OCI-LY3 (cell line): ENCODE results near the gene LRRC8D.

Experiments used
- H2AFZ ChIP-seq: fragments of 200-600, 300-600 bp; shearing (Covaris generic); 2 replicates; pipeline ENCODE4 v1.6.0; 2014; ENCODE audit warnings: antibody characterized with exemption, low read depth, low read length
- H3K27ac ChIP-seq: fragments of 200-600, 300-600 bp; sonication (generic); 2 replicates; pipeline ENCODE4 v1.5.1; 2014; ENCODE audit warnings: mild to moderate bottlenecking, low read length, moderate library complexity, mixed read lengths
- H3K27me3 ChIP-seq: fragments of 200-600, 300-600 bp; sonication (generic); 2 replicates; pipeline ENCODE4 v1.6.1; 2014; ENCODE audit warnings: low read depth, low read length, mixed read lengths
- H3K36me3 ChIP-seq: fragments of 200-600, 300-600 bp; sonication (generic); replicated peaks from 2 replicates; pipeline ENCODE3; 2014; ENCODE audit warnings: low read depth, low read length, mixed read lengths
- H3K4me1 ChIP-seq: fragments of 300-600, 200-600 bp; sonication (generic); 2 replicates; pipeline ENCODE4 v1.6.1; 2014; ENCODE audit warnings: low read length, mixed read lengths
- H3K4me2 ChIP-seq: fragments of 200-600, 300-600 bp; sonication (generic); 2 replicates; pipeline ENCODE4 v1.6.1; 2014; ENCODE audit warnings: low read length, mixed read lengths
- H3K4me3 ChIP-seq: fragments of 300-600, 200-600 bp; sonication (generic); 2 replicates; pipeline ENCODE4 v1.5.1; 2014; ENCODE audit warnings: antibody characterized with exemption, mild to moderate bottlenecking, low read length, moderate library complexity
- H3K79me2 ChIP-seq: fragments of 300-600, 200-600 bp; shearing (Covaris generic); 2 replicates; pipeline ENCODE4 v1.6.1; 2014; ENCODE audit warnings: mild to moderate bottlenecking, low read length, mixed read lengths
- H3K9ac ChIP-seq: fragments of 300-600, 200-600 bp; shearing (Covaris generic); 2 replicates; pipeline ENCODE4 v1.6.0; 2014; ENCODE audit warnings: mild to moderate bottlenecking, low read length, moderate library complexity
- H3K9me3 ChIP-seq: fragments of 200-600, 300-600 bp; shearing (Covaris generic); 2 replicates; pipeline ENCODE4 v1.6.1; 2014; ENCODE audit warnings: low read length, mixed read lengths; ENCODE audit not compliant: insufficient read depth
- H4K20me1 ChIP-seq: fragments of 200-600, 300-600 bp; sonication (generic); 2 replicates; pipeline ENCODE4 v1.6.1; 2016; ENCODE audit warnings: low read length, mixed read lengths; ENCODE audit not compliant: insufficient read depth
- EZH2phosphoT487 ChIP-seq: fragments of 200-600 bp; shearing (Covaris generic); IDR thresholded peaks from 2 replicates; pipeline ENCODE4 v1.6.1; 2018; ENCODE audit warnings: antibody characterized with exemption, mixed run types, low read depth
- TF ChIP-seq, protein P1 (sequence below): fragments of 200-600, 300-600 bp; sonication (generic); IDR thresholded peaks from 2 replicates; pipeline ENCODE4 v1.5.1; 2014; ENCODE audit warnings: antibody characterized with exemption, low read length, low read depth

LRRC8D gene

DNA sequence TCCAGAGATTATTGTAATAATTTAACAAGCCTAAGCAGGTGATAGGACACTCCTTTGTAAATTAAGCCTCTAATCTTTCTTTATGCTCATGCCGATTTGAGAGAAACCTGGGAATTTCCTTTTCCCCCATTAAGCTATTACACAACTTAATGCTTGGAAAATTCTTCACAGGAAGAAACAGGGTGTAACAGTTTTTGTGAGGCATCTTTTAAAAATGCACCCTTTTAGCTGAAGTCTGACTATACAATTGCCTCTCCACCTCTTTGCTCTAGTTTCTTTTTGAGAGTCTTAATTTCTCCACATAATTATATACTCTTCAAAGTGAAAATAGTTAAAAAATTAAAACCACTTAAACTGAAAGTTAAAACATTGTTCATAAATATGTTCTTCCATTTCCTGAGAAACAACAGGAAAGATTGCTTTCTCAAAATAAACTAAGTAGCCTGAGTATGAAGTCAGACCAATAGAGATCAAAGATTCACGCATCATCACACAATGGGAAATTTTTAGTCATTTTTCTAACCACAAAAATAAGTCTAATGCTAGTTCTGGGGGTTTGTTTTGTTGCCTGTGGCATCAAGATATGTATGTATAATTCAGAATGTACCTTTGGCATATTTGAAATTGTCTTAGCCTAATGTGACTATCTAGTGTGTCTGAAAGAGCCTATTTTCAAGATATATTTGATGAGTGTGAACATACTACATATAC, 34.7 kb downstream of the LRRC8D start:
- Histone ChIP-seq H3K79me2 (peaks cover 3% of the 10 kb centered on the region; the same call in 1 of the 2 replicates), H3K4me3 (no peak overlapping the region), H3K9me3 (no peaks in the 10 kb centered on the region), H4K20me1 (peaks cover 9% of the 10 kb centered on the region), H3K9ac (no peak overlapping the region), H3K4me2 (peak overlapping the region; percentile 46), H3K27me3 (no peaks in the 10 kb centered on the region), H2AFZ (no peak overlapping the region), H3K4me1 (peaks cover 18% of the 10 kb centered on the region), H3K36me3 (no peaks in the 10 kb centered on the region), H3K27ac (no peak overlapping the region)
- TF ChIP-seq, protein P1, sequence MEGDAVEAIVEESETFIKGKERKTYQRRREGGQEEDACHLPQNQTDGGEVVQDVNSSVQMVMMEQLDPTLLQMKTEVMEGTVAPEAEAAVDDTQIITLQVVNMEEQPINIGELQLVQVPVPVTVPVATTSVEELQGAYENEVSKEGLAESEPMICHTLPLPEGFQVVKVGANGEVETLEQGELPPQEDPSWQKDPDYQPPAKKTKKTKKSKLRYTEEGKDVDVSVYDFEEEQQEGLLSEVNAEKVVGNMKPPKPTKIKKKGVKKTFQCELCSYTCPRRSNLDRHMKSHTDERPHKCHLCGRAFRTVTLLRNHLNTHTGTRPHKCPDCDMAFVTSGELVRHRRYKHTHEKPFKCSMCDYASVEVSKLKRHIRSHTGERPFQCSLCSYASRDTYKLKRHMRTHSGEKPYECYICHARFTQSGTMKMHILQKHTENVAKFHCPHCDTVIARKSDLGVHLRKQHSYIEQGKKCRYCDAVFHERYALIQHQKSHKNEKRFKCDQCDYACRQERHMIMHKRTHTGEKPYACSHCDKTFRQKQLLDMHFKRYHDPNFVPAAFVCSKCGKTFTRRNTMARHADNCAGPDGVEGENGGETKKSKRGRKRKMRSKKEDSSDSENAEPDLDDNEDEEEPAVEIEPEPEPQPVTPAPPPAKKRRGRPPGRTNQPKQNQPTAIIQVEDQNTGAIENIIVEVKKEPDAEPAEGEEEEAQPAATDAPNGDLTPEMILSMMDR, result no peak
- TF ChIP-seq EZH2phosphoT487, result no peak

DNA sequence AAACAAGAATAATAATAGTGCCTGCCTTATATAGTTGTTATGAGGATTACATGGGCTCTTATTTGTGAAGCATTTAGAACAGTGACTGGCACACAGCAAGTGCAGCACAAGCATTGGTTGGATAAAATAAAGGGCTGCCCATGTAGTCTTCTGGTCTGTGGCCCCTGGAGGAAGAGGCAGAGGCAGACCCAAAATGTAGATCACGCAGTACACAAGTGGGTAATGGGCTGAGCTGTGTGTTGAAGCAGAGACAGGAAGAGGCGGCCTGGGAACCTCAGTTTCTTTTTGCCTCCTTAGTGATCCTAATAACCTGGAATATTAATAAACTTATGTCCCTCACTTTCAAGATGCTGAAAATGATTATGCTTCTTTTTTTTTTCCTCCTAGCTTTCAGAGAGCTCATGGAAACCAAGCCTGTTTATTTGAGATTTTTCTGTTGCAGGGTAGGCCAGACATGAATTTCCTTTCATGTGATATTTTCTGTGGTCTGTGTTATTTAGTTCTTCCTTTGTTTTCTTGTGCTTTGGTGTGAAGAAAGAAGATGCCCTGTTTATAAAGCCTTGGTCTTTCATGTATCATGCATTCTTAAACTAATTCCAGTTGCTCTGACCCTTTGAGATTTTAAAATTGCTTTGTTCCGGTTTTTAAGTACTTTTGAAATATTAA, 42.5 kb downstream of the LRRC8D start:
- Histone ChIP-seq H3K4me3 (no peak overlapping the region), H3K27ac (no peak overlapping the region), H3K4me2 (no peak overlapping the region), H3K36me3 (no peaks in the 10 kb centered on the region), H3K4me1 (peaks cover 6% of the 10 kb centered on the region), H3K79me2 (no peaks in the 10 kb centered on the region), H3K9me3 (no peaks in the 10 kb centered on the region), H3K27me3 (no peaks in the 10 kb centered on the region), H4K20me1 (no peaks in the 10 kb centered on the region; the same call in 1 of the 2 replicates), H3K9ac (no peak overlapping the region), H2AFZ (no peak overlapping the region)
- TF ChIP-seq, protein P1, result no peak
- TF ChIP-seq EZH2phosphoT487, result no peak

DNA sequence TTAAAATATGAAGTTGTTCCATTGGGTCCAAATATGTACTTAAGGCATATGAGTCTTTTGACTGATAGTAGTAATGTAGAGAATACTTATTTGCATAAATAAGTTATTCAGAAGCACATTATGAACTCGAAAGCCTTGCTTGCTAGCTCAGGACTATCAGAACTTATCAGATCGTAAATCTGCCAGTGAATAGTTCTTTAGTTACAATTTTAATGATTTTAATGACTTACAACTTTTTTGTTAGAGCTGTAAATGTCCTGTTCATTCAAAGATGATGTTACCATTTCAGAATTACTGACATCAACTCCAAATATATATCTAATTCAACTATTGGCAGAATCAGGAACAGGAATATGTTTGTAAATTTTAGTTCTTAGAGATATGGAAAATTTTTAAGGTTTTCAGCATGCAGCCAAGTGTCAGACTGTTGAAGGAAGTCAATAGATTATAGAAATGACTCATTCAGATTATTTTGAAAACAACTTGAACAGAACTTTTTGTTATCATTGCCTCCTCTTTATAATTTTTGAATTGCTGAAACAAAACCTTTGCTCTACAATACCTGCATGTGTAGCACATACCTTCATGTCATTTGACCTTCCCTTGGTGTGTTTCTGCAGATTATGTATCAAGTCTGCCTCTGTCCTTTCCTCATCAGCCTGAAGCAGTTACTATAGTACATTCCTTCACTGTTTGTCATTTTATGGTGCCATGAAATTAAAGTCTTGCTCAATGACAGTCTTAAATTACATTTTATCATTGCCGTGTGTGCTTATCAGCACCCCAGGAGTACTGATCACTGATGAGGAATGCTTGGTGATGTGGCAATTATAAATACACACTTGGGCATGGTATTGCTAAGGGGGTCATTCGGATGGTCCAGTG, 44.9 kb downstream of the LRRC8D start:
- Histone ChIP-seq H3K9me3 (no peaks in the 10 kb centered on the region), H3K36me3 (no peaks in the 10 kb centered on the region), H4K20me1 (no peaks in the 10 kb centered on the region; the same call in 1 of the 2 replicates), H3K9ac (no peak overlapping the region), H3K4me1 (peaks cover 6% of the 10 kb centered on the region), H3K4me2 (no peak overlapping the region), H2AFZ (no peak overlapping the region), H3K79me2 (no peaks in the 10 kb centered on the region), H3K27ac (no peak overlapping the region), H3K4me3 (no peak overlapping the region), H3K27me3 (no peaks in the 10 kb centered on the region)
- TF ChIP-seq, protein P1, result no peak
- no peak for TF ChIP-seq EZH2phosphoT487

DNA sequence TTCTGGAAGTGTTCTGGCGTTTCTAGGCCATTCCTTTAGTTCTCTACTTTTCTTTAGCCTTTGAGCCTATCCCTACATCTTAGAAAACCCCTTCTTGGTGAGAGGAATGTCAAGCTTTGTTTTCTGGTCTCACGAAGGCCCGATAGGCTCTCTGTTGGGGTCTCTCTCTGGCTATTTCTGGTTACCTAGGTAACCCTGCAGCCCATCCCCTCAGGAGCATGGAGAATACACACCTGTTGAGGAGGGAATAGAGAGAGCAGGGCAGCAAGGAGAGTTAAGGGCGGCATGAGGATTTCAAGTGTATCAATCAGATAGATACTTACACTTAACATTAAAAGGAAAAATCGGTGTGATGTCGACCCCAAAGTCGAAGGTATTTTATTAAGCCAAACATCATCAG, 45.7 kb downstream of the LRRC8D start:
- Histone ChIP-seq H3K36me3 (no peaks in the 10 kb centered on the region), H3K4me1 (peaks cover 6% of the 10 kb centered on the region), H3K79me2 (no peaks in the 10 kb centered on the region), H3K4me3 (no peak overlapping the region), H3K27ac (no peak overlapping the region), H3K9ac (no peak overlapping the region), H3K27me3 (no peaks in the 10 kb centered on the region), H3K9me3 (no peaks in the 10 kb centered on the region), H4K20me1 (no peaks in the 10 kb centered on the region; the same call in 1 of the 2 replicates), H2AFZ (no peak overlapping the region), H3K4me2 (no peak overlapping the region)
- TF ChIP-seq, protein P1, result no peak
- TF ChIP-seq EZH2phosphoT487, result no peak
